Measurements from ENCODE around the gene PGM2L1.

The PGM2L1 gene

DNA sequence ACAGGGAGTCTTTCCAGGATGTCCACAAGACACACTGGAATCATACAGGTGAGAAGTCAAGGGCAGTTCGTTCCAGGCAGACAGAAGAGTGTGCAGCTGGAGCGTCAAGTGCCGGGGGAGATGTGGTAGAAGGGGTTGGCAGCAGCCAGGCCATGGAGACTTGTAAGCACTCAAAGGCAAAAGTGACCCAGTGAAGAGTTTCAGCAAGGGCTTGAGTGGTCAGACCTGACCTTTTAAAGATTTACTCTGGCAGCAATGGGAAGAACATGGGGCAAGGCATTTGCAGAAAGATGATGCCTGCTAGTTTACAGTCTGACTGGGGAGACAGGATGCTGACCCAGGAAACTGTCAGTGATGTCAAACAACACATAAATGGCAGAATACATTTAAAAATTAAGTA, 115.8 kb downstream of the PGM2L1 start (continued):
- TF ChIP-seq, protein P1, sequence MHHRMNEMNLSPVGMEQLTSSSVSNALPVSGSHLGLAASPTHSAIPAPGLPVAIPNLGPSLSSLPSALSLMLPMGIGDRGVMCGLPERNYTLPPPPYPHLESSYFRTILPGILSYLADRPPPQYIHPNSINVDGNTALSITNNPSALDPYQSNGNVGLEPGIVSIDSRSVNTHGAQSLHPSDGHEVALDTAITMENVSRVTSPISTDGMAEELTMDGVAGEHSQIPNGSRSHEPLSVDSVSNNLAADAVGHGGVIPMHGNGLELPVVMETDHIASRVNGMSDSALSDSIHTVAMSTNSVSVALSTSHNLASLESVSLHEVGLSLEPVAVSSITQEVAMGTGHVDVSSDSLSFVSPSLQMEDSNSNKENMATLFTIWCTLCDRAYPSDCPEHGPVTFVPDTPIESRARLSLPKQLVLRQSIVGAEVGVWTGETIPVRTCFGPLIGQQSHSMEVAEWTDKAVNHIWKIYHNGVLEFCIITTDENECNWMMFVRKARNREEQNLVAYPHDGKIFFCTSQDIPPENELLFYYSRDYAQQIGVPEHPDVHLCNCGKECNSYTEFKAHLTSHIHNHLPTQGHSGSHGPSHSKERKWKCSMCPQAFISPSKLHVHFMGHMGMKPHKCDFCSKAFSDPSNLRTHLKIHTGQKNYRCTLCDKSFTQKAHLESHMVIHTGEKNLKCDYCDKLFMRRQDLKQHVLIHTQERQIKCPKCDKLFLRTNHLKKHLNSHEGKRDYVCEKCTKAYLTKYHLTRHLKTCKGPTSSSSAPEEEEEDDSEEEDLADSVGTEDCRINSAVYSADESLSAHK (tag by site-specific recombination; IDR thresholded peaks at IDR 0.05): no peak
- TF ChIP-seq ZNF114 (tag by site-specific recombination; IDR thresholded peaks at IDR 0.05): no peak
- TF ChIP-seq ZNF423 (tag by site-specific recombination; IDR thresholded peaks at IDR 0.05): no peak
- no peak for TF ChIP-seq ZNF19 (tag by site-specific recombination; IDR thresholded peaks at IDR 0.05; ENCODE audit: low read depth)
- no peak for TF ChIP-seq ZBTB11 (tag by site-specific recombination; conservative IDR thresholded peaks at IDR 0.05; ENCODE audit: low read depth)
- TF ChIP-seq ZNF654 (tag by site-specific recombination; IDR thresholded peaks at IDR 0.05; ENCODE audit: low read depth): no peak
- no peak for TF ChIP-seq ZNF701 (tag by site-specific recombination; IDR thresholded peaks at IDR 0.05)
- TF ChIP-seq, protein P2, sequence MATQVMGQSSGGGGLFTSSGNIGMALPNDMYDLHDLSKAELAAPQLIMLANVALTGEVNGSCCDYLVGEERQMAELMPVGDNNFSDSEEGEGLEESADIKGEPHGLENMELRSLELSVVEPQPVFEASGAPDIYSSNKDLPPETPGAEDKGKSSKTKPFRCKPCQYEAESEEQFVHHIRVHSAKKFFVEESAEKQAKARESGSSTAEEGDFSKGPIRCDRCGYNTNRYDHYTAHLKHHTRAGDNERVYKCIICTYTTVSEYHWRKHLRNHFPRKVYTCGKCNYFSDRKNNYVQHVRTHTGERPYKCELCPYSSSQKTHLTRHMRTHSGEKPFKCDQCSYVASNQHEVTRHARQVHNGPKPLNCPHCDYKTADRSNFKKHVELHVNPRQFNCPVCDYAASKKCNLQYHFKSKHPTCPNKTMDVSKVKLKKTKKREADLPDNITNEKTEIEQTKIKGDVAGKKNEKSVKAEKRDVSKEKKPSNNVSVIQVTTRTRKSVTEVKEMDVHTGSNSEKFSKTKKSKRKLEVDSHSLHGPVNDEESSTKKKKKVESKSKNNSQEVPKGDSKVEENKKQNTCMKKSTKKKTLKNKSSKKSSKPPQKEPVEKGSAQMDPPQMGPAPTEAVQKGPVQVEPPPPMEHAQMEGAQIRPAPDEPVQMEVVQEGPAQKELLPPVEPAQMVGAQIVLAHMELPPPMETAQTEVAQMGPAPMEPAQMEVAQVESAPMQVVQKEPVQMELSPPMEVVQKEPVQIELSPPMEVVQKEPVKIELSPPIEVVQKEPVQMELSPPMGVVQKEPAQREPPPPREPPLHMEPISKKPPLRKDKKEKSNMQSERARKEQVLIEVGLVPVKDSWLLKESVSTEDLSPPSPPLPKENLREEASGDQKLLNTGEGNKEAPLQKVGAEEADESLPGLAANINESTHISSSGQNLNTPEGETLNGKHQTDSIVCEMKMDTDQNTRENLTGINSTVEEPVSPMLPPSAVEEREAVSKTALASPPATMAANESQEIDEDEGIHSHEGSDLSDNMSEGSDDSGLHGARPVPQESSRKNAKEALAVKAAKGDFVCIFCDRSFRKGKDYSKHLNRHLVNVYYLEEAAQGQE (tag by site-specific recombination; IDR thresholded peaks at IDR 0.05): no peak
- TF ChIP-seq KLF10 (tag by site-specific recombination; IDR thresholded peaks at IDR 0.05): no peak

- Histone ChIP-seq H3K27ac (ENCODE audit: extremely low read depth, low read depth, low read length) (no peak overlapping the region), H3K9me3 (ENCODE audit: control insufficient read depth, insufficient read depth, low read depth, low read length) (no peaks in the 10 kb centered on the region), H3K4me1 (ENCODE audit: control insufficient read depth, insufficient read depth, low read length) (no peaks in the 10 kb centered on the region), H3K36me3 (ENCODE audit: control insufficient read depth in 2 of 2, insufficient read depth in 1 of 2, low read length in 2 of 2) (no peaks in the 10 kb centered on the region), H3K4me3 (ENCODE audit: low read depth, low read length) (no peak overlapping the region)
- POLR2A ChIA-PET: no interaction called here
- CTCF ChIA-PET: interaction anchor here (1.0 kb wide), 1 partner anchor 169 kb away, joined by 3 read pairs; no protein-coding TSS in a partner anchor
- no peak for TF ChIP-seq ZIC2 (tag by site-specific recombination; IDR thresholded peaks at IDR 0.05)
- no peak for TF ChIP-seq ZNF513 (tag by site-specific recombination; IDR thresholded peaks at IDR 0.05)
- no peak for TF ChIP-seq ZNF148 (tag by site-specific recombination; IDR thresholded peaks at IDR 0.05; ENCODE audit: borderline replicate concordance)
- TF ChIP-seq ZNF704 (tag by site-specific recombination; IDR thresholded peaks at IDR 0.05): no peak
- no peak for TF ChIP-seq PRDM1 (tag by site-specific recombination; IDR thresholded peaks at IDR 0.05)
- no peak for TF ChIP-seq ZNF561 (tag by site-specific recombination; IDR thresholded peaks at IDR 0.05; ENCODE audit: borderline replicate concordance)
- TF ChIP-seq ZNF214 (tag by site-specific recombination; IDR thresholded peaks at IDR 0.05; ENCODE audit: borderline replicate concordance): no peak
- TF ChIP-seq ZNF121 (tag by site-specific recombination; IDR thresholded peaks at IDR 0.05): no peak
- no peak for TF ChIP-seq ZNF19 (tag by site-specific recombination; IDR thresholded peaks at IDR 0.05; ENCODE audit: low read depth)
- TF ChIP-seq ZNF501 (tag by site-specific recombination; IDR thresholded peaks at IDR 0.05): no peak
- no peak for TF ChIP-seq ZNF548 (tag by site-specific recombination; IDR thresholded peaks at IDR 0.05)
- no peak for TF ChIP-seq ZNF514 (tag by site-specific recombination; IDR thresholded peaks at IDR 0.05)
Observed at GRCh38 chr11:74280494-74280893, 117.7 kb downstream of the PGM2L1 start.

All from HEK293 (cell line).